Uterus (tissue), 2 donors: ENCODE data around the gene NFIA.

ENCODE experiments used
- POLR2A ChIP-seq, 2 donors: fragments of 450-650 bp; IDR thresholded peaks; one replicate each; pipeline ENCODE4 v1.6.1; 2016; ENCODE audit warnings: antibody characterized with exemption in 2 of 2, mild to moderate bottlenecking in 1 of 2, moderate library complexity in 1 of 2
- TF ChIP-seq, protein P1 (sequence below), 4 experiments: fragments of 200-600 bp in 2 of 4; fragments of 450-650 bp in 2 of 4; sonication (generic) in 2 of 4; IDR thresholded peaks; one replicate each; pipeline ENCODE4 v1.5.1; 2016 to 2019; ENCODE audit warnings: antibody characterized with exemption in 4 of 4, mild to moderate bottlenecking in 2 of 4, moderate library complexity in 1 of 4

DNA sequence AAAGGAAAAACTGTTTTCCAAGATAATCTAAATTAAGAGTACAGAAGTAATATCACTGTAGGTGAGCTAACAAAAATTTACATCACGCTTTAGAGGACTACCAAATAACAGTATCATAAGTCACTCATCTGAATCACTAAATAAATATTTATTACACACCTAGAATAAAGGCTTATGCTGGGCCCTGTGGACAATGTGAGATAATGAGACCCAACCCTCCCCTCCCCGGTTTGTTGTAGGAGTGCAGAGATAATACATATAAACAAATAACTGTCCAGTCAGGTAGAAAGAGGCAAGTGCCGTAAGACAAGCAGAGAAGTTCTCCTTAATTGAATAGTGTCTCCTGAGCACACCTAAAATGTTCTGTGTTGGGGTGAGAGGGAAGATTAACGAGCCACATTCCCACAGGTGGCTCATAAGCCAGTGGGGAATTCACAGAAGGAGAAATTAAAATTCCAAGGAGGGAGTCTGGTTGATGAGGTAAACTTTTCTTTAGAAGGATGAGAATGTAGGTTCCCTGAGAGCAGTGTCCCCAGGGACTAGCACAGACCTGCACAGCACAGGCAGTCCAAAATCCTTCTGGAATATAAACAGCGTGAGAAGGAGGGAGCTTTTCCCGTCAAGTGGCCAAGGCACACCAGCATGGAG, 241.4 kb downstream of the NFIA start:
- TF ChIP-seq, protein P1, sequence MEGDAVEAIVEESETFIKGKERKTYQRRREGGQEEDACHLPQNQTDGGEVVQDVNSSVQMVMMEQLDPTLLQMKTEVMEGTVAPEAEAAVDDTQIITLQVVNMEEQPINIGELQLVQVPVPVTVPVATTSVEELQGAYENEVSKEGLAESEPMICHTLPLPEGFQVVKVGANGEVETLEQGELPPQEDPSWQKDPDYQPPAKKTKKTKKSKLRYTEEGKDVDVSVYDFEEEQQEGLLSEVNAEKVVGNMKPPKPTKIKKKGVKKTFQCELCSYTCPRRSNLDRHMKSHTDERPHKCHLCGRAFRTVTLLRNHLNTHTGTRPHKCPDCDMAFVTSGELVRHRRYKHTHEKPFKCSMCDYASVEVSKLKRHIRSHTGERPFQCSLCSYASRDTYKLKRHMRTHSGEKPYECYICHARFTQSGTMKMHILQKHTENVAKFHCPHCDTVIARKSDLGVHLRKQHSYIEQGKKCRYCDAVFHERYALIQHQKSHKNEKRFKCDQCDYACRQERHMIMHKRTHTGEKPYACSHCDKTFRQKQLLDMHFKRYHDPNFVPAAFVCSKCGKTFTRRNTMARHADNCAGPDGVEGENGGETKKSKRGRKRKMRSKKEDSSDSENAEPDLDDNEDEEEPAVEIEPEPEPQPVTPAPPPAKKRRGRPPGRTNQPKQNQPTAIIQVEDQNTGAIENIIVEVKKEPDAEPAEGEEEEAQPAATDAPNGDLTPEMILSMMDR (IDR thresholded peaks at IDR 0.05), result no peak
- no peak for TF ChIP-seq POLR2A (IDR thresholded peaks at IDR 0.05)
